Subcutaneous adipose tissue (tissue), 4 donors: ENCODE data around the gene GRK3. TPM values are rescaled to one million over a fixed set of nuclear protein-coding genes. Genes with fewer than 3 reads are reported as not detected.

Experiments used
- CTCF ChIP-seq: fragments of 450-650 bp; IDR thresholded peaks from one replicate; pipeline ENCODE4 v1.5.1; 2016; ENCODE audit warnings: low read depth, mild to moderate bottlenecking, control low read depth, antibody characterized with exemption, moderate library complexity
- total RNA-seq, 4 donors: library from RNA; depleted of rRNA; stranded (reverse); fragments of >200 nt; gene quantifications; one replicate each; pipeline ENCODE4 v1.1.0, GENCODE V29; 2016

The GRK3 gene
- total RNA-seq, 4 donors from 2014 or later: 33.3 to 46.9 (median 41.2) TPM

DNA sequence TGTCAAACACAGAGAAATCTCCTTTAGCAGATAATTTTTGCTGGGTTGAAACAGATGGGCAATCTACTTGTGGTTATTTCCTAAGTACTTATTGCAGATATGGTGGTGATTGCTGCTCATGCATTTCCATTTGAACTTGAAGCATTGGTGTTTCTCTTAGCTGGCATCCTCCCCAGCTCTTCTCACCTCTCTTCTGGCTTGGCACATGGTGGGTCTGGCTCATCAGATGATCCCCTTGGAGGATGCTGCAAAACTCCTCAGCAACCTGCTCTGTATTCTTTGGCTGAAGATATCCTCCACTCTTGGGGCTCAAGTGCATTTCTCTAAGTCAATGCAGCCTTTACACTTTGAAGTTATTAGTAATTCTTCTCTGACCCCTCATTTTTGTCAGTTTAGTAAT, 90.2 kb downstream of the GRK3 start:
- TF ChIP-seq CTCF: no peak

- no peak for TF ChIP-seq CTCF
These were observed 91.0 kb downstream of the GRK3 start for GRCh38 chr22:25655371-25655935.

DNA sequence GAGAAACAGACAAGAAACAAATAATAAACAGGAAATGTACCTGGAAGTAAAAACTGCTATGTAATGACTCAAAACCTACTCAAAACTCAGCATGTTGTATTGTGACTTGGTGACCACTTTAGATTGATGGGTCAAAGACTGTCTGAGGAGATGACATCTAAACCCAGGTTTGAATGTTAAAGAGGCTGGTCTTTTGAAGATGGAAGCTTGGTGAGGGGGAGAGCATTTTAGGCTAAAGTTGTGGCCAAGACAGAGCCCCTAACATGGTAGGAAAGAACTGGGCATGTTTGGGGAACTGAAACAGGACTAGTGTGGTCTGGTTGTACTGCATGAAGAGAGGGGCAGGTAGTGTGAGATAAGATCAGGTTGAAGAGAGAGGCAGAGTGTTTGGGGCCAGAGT, 92.2 kb downstream of the GRK3 start:
- no peak for TF ChIP-seq CTCF

GRCh38 chr22:25658633-25659032, 94.2 kb downstream of the GRK3 start:
- TF ChIP-seq CTCF: no peak

DNA sequence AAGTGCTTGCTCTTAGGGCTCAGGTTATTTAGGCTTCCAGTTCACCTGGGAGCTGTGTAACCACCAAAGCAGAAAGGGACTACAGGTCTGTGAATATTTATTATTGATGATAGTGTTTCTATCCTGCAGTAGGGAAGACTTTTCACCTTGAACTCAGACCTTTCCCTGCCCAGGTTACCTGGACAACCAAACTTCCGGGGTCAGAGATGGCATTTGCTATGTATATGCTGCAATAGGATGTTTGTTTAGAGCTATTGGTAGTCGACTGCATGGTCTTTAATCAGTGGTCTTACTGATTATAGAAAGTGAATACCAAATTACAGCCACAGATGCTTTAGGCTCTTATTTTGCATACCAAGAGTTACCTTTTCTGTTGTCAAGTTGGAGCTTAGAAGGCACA, 94.9 kb downstream of the GRK3 start:
- no peak for TF ChIP-seq CTCF

- no peak for TF ChIP-seq CTCF
These were observed 95.9 kb downstream of the GRK3 start for GRCh38 chr22:25660336-25660735.

- TF ChIP-seq CTCF: no peak
These were observed 96.6 kb downstream of the GRK3 start for GRCh38 chr22:25661073-25661472.
